H9 (cell line): Measurements from ENCODE around the gene TTC33. TPM values are rescaled to one million over a fixed set of nuclear protein-coding genes. Genes with fewer than 3 reads are reported as not detected.

Experiments used
- DNase-seq: peaks from one replicate; pipeline ENCODE4 v3.0.0-alpha.2; 2017
- H2AFZ ChIP-seq: one replicate; pipeline ENCODE4 v1.6.1; 2013; ENCODE audit warnings: mild to moderate bottlenecking, low read length, control low read depth, moderate library complexity
- H2AK5ac ChIP-seq: 2 replicates; pipeline ENCODE4 v1.6.1; 2013; ENCODE audit warnings: low read length, control low read depth, mixed read lengths; ENCODE audit not compliant: insufficient read length
- H2BK120ac ChIP-seq: one replicate; pipeline ENCODE4 v1.6.1; 2013; ENCODE audit warnings: low read depth, mild to moderate bottlenecking, low read length, control low read depth, inconsistent platforms; ENCODE audit not compliant: poor library complexity, severe bottlenecking
- H2BK12ac ChIP-seq: 2 replicates; pipeline ENCODE4 v1.6.1; 2013; ENCODE audit warnings: low read length, control low read depth, mixed read lengths, low read depth; ENCODE audit not compliant: insufficient read length
- H2BK15ac ChIP-seq: 2 replicates; pipeline ENCODE4 v1.6.1; 2013; ENCODE audit warnings: low read depth, low read length, control low read depth
- H2BK20ac ChIP-seq: one replicate; pipeline ENCODE4 v1.6.1; 2013; ENCODE audit warnings: low read depth, mild to moderate bottlenecking, low read length, control low read depth, inconsistent platforms; ENCODE audit not compliant: poor library complexity, severe bottlenecking
- H2BK5ac ChIP-seq: 2 replicates; pipeline ENCODE4 v1.6.1; 2013; ENCODE audit warnings: low read length, control low read depth, mixed read lengths; ENCODE audit not compliant: insufficient read length
- H3K14ac ChIP-seq: 2 replicates; pipeline ENCODE4 v1.6.1; 2013; ENCODE audit warnings: low read length, control low read depth; ENCODE audit not compliant: insufficient read depth
- H3K18ac ChIP-seq: 2 replicates; pipeline ENCODE4 v1.6.1; 2013; ENCODE audit warnings: low read depth, mild to moderate bottlenecking, mixed read lengths, low read length, control low read depth; ENCODE audit not compliant: insufficient read length
- H3K23ac ChIP-seq: 2 replicates; pipeline ENCODE4 v1.6.1; 2013; ENCODE audit warnings: low read length, control low read depth, mixed read lengths, low read depth; ENCODE audit not compliant: insufficient read length
- H3K23me2 ChIP-seq: 2 replicates; pipeline ENCODE4 v1.6.1; 2013; ENCODE audit warnings: low read depth, mild to moderate bottlenecking, mixed read lengths, low read length, control low read depth; ENCODE audit not compliant: insufficient read length, poor library complexity, severe bottlenecking
- H3K27ac ChIP-seq: 2 replicates; pipeline ENCODE4 v1.5.1; 2013; ENCODE audit warnings: low read length, control low read depth, mixed read lengths, low read depth; ENCODE audit not compliant: insufficient read length
- H3K27me3 ChIP-seq: 2 replicates; pipeline ENCODE4 v1.6.1; 2013; ENCODE audit warnings: low read length, control low read depth, inconsistent platforms; ENCODE audit not compliant: insufficient read depth
- H3K4ac ChIP-seq: 2 replicates; pipeline ENCODE4 v1.6.1; 2013; ENCODE audit warnings: low read depth, mild to moderate bottlenecking, control low read depth, inconsistent platforms, low read length, moderate library complexity
- H3K4me1 ChIP-seq: 2 replicates; pipeline ENCODE4 v1.6.1; 2013; ENCODE audit warnings: low read length, control low read depth, inconsistent platforms; ENCODE audit not compliant: insufficient read depth
- H3K4me2 ChIP-seq: 2 replicates; pipeline ENCODE4 v1.6.1; 2013; ENCODE audit warnings: low read length, control low read depth, mixed read lengths; ENCODE audit not compliant: insufficient read length, insufficient read depth
- H3K56ac ChIP-seq: 2 replicates; pipeline ENCODE4 v1.6.1; 2013; ENCODE audit warnings: low read depth, mild to moderate bottlenecking, mixed read lengths, low read length, control low read depth; ENCODE audit not compliant: insufficient read length
- H3K79me1 ChIP-seq: 2 replicates; pipeline ENCODE4 v1.6.1; 2013; ENCODE audit warnings: low read depth, mild to moderate bottlenecking, moderate library complexity, low read length, control low read depth, inconsistent platforms; ENCODE audit not compliant: insufficient read depth, poor library complexity, severe bottlenecking
- H3K79me2 ChIP-seq: 2 replicates; pipeline ENCODE4 v1.6.1; 2013; ENCODE audit warnings: low read length, control low read depth, inconsistent platforms; ENCODE audit not compliant: insufficient read depth
- H3K9ac ChIP-seq: 2 replicates; pipeline ENCODE4 v1.6.1; 2013; ENCODE audit warnings: low read length, control low read depth, mixed read lengths; ENCODE audit not compliant: insufficient read length; ENCODE audit errors: extremely low read depth
- H3K9me3 ChIP-seq: one replicate; pipeline ENCODE4 v1.6.1; 2013; ENCODE audit warnings: low read depth, low read length, inconsistent platforms; ENCODE audit not compliant: control insufficient read depth
- H3T11ph ChIP-seq: one replicate; pipeline ENCODE4 v1.6.1; 2013; ENCODE audit warnings: mild to moderate bottlenecking, low read length, control low read depth, inconsistent platforms
- H4K20me1 ChIP-seq: one replicate; pipeline ENCODE4 v1.6.1; 2013; ENCODE audit not compliant: control insufficient read depth, insufficient read length, insufficient read depth
- H4K5ac ChIP-seq: 2 replicates; pipeline ENCODE4 v1.6.1; 2013; ENCODE audit warnings: low read depth, mild to moderate bottlenecking, mixed read lengths, low read length, control low read depth; ENCODE audit not compliant: insufficient read length
- H4K8ac ChIP-seq: replicated peaks from 2 replicates; pipeline ENCODE4 v1.6.1; 2013; ENCODE audit warnings: low read length, control low read depth, mixed read lengths, low read depth; ENCODE audit not compliant: insufficient read length
- H4K91ac ChIP-seq: 2 replicates; pipeline ENCODE4 v1.6.1; 2013; ENCODE audit warnings: low read depth, mild to moderate bottlenecking, moderate library complexity, mixed read lengths, low read length, control low read depth; ENCODE audit not compliant: insufficient read length
- H3K27ac Mint-ChIP-seq, 3 experiments: 2 replicates in 2 of 3; 3 replicates in 1 of 3; pipeline ENCODE4 v1.8.0; 2020 to 2021; ENCODE audit warnings: mixed read lengths in 3 of 3, mild to moderate bottlenecking in 1 of 3, moderate library complexity in 1 of 3
- H3K27me3 Mint-ChIP-seq: 2 replicates; pipeline ENCODE4 v1.8.0; 2021; ENCODE audit warnings: low read depth, mild to moderate bottlenecking, moderate library complexity, mixed read lengths
- H3K36me3 Mint-ChIP-seq, 3 experiments: 2 replicates in 2 of 3; 3 replicates in 1 of 3; pipeline ENCODE4 v1.8.0; 2020 to 2021; ENCODE audit warnings: low read depth in 3 of 3, mixed read lengths in 3 of 3; ENCODE audit not compliant: insufficient read depth in 1 of 3
- H3K4me1 Mint-ChIP-seq, 2 experiments: 2 replicates each; pipeline ENCODE4 v1.8.0; 2020; ENCODE audit warnings: mixed read lengths in 2 of 2
- H3K4me3 Mint-ChIP-seq, 2 experiments: 2 replicates in 1 of 2; 3 replicates in 1 of 2; pipeline ENCODE4 v1.8.0; 2020 to 2021; ENCODE audit warnings: mild to moderate bottlenecking in 2 of 2, mixed read lengths in 2 of 2, moderate library complexity in 1 of 2
- H3K9me3 Mint-ChIP-seq, 2 experiments: 2 replicates in 1 of 2; 3 replicates in 1 of 2; pipeline ENCODE4 v1.8.0; 2020; ENCODE audit warnings: mild to moderate bottlenecking in 2 of 2, mixed read lengths in 2 of 2, moderate library complexity in 1 of 2
- WGBS: extraction: QIAGEN DNeasy Blood & Tissue Kit; methylation state at CpG from one replicate; pipeline ENCODE4 v1.1.7; 2013; ENCODE audit warnings: missing lambda C conversion rate, low lambda C conversion rate, mixed read lengths; ENCODE audit not compliant: insufficient read length; ENCODE audit errors: extremely low coverage; 5-methylcytosine and 5-hydroxymethylcytosine counted together
- total RNA-seq: library from RNA; stranded (reverse); gene quantifications from 2 replicates; pipeline ENCODE4 v1.2.1, GENCODE V29; 2021
- TF ChIP-seq, protein P1 (sequence below): fragments of 200-600 bp; sonication (generic); conservative IDR thresholded peaks from 3 replicates; pipeline ENCODE4 v1.8.0; 2021; ENCODE audit warnings: antibody characterized with exemption, mild to moderate bottlenecking

TTC33 gene
- total RNA-seq, 1 experiment from 2014 or later, result 7.3 TPM

DNA sequence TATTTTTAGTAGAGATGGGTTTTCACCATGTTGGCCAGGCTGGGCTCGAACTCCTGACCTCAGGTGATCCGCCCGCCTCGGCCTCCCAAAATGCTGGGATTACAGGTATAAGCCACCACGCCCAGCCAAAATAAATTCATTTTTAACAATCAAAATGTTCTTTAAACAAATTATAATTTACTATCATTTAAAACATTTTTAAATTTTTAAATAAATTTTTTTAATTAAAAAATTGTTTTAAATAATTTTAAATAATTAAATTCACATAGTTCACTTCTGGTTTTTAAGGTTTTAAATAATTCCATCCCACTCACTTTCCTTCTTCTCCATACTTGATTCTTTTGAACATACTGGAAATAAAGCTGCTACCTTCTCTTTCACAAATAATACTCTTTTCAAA is 15.0 kb upstream of the TTC33 start:
- H3K14ac ChIP-seq, result no peak overlapping the region
- no peak overlapping the region for H3K27ac Mint-ChIP-seq
- no peak overlapping the region for H2BK120ac ChIP-seq
- H4K20me1 ChIP-seq, result no peaks in the 10 kb centered on the region
- no peak overlapping the region for H2BK20ac ChIP-seq
- no peaks in the 10 kb centered on the region for H3K27me3 Mint-ChIP-seq
- no peaks in the 10 kb centered on the region for H3K9me3 Mint-ChIP-seq
- H3T11ph ChIP-seq, result no peak overlapping the region
- H3K4me1 ChIP-seq, result no peaks in the 10 kb centered on the region
- H2BK15ac ChIP-seq, result no peak overlapping the region
- H3K4me1 Mint-ChIP-seq, result no peaks in the 10 kb centered on the region
- H3K4me3 Mint-ChIP-seq, result no peak overlapping the region
- no peaks in the 10 kb centered on the region for H3K79me2 ChIP-seq
- H3K4me2 ChIP-seq, result no peak overlapping the region
- H4K91ac ChIP-seq, result no peak overlapping the region
- H4K8ac ChIP-seq, result no peak overlapping the region
- no peak overlapping the region for H3K18ac ChIP-seq
- H4K5ac ChIP-seq, result no peak overlapping the region
- DNase-seq, result no peak
- no peaks in the 10 kb centered on the region for H3K23me2 ChIP-seq
- H2BK5ac ChIP-seq, result no peak overlapping the region
- no peak overlapping the region for H3K23ac ChIP-seq
- no peak overlapping the region for H3K27ac ChIP-seq
- H3K36me3 Mint-ChIP-seq, result peaks cover 13 to 52% (median 39%) of the 10 kb centered on the region in 3 experiments; a peak in 6 of 7 replicates
- H3K9me3 ChIP-seq, result no peaks in the 10 kb centered on the region
- TF ChIP-seq, protein P1, sequence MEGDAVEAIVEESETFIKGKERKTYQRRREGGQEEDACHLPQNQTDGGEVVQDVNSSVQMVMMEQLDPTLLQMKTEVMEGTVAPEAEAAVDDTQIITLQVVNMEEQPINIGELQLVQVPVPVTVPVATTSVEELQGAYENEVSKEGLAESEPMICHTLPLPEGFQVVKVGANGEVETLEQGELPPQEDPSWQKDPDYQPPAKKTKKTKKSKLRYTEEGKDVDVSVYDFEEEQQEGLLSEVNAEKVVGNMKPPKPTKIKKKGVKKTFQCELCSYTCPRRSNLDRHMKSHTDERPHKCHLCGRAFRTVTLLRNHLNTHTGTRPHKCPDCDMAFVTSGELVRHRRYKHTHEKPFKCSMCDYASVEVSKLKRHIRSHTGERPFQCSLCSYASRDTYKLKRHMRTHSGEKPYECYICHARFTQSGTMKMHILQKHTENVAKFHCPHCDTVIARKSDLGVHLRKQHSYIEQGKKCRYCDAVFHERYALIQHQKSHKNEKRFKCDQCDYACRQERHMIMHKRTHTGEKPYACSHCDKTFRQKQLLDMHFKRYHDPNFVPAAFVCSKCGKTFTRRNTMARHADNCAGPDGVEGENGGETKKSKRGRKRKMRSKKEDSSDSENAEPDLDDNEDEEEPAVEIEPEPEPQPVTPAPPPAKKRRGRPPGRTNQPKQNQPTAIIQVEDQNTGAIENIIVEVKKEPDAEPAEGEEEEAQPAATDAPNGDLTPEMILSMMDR, result no peak
- no peaks in the 10 kb centered on the region for H3K79me1 ChIP-seq
- no peak overlapping the region for H2AFZ ChIP-seq
- no peak overlapping the region for H3K4ac ChIP-seq
- H3K9ac ChIP-seq, result no peak overlapping the region
- WGBS, result no CpG with 5 or more reads among the region's 5 CpGs
- H3K27me3 ChIP-seq, result no peaks in the 10 kb centered on the region
- no peak overlapping the region for H3K56ac ChIP-seq
- H2AK5ac ChIP-seq, result no peak overlapping the region
- H2BK12ac ChIP-seq, result no peak overlapping the region
